GM18873 (cell line): ENCODE measurements around the gene MAGI1.
"Not testable (repeated sequence)": the region's sequence is repeated elsewhere in the genome, so short reads cannot be mapped to it uniquely, and the experiment has no call there.

Experiments used
- ATAC-seq: cut with Tn5 transposase; IDR thresholded peaks from one replicate; pipeline ENCODE4 v1.9.1; 2021; ENCODE audit warnings: mild to moderate bottlenecking, moderate library complexity, moderate number of reproducible peaks; ENCODE audit not compliant: unreplicated experiment, low FRiP score

The MAGI1 gene

DNA sequence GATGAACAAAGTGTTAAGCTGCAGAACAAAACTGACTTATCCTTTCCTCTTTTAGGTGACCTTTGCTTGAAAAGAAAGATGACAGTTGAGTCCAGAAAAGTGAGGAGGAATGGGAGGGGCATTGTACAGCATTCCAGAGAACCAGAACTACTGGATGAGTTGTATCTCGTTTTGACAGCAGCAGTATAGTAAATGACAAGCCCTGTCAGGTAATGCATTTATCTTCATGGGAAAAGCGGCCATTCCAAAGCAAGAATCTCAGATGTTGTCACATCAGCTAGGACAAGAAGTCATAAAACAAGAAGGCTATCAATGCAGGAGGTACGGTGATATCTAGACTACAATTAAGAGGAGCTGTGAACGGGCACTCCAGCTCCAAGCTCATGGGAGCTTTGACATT, 421.5 kb downstream of the MAGI1 start:
- ATAC-seq, result no peak

DNA sequence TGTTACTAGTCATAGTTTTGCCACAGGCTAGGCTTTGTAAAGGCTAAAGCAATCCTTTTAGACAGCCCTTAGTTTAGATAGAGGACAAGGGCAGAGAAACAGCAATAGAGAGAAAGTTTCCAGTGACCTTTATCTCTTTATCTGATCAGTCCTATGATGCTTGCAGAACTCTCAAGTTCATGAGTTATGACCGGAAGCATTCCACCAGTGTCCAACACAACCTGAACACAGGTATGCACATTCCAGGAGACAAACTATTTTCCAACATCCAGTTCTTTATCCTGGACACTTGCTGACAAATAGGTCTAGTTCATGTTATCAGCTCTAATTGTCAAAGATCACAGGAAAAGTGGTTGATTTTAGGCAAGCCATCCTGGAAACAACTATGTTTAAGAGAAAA, 422.2 kb downstream of the MAGI1 start:
- ATAC-seq, result no peak

DNA sequence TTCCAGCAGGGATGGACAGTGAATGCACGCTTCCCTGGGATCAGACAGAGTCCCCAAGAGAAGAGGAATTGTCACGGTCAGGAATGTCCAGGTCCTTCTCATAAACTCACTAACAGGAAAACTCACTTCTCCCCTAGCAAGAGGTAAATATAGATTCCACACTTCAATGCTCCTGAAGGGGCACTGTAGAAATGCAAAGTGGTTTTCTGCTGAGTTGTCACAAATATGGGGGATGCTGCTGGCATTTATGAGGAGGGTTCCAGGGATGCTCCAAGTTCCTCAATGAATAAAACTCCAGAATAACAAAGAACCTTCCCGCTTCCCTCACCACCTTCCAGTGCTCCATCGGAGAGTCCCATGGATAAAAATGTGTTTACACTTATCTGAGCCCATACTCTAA, 423.4 kb downstream of the MAGI1 start:
- no peak for ATAC-seq

DNA sequence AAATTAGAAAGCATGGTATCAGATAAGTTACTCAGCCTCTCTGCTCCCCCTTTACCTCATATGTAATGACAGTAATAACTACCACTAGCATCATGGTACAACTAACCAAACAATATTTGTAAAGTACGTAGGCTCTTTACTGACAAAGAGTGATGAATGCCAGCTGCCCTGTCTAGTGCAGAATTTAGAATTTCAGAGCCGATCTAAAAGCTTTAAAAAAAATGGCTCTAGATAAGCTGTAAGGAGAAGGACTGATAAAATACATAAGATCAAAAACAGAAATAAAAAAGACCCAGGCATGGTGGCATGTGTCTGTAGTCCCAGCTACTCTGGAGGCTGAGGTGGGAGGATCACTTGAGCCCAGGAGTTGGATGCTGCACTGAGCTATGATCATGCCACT, 424.1 kb downstream of the MAGI1 start:
- no peak for ATAC-seq

DNA sequence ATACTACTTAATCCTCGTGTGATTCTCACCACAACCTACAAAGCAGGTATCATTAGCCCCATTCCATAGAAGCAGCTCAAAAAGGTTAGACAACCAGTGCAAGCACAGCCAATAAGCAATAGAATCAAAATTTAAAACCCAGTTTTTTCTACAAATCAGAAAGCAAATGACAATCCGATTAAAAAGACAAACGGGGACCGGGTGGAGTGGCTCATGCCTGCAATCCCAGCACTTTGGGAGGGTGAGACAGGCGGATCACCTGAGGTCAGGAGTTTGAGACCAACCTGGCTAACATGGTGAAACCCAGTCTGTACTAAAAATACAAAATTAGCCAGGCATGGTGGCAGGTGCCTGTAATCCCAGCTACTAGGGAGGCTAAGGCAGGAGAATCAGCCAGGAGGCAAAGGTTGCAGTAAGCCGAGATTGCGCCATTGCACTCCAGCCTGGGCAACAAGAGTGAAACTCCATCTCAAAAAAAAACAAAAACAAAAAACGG, 430.7 kb downstream of the MAGI1 start:
- ATAC-seq, result not testable (repeated sequence)

DNA sequence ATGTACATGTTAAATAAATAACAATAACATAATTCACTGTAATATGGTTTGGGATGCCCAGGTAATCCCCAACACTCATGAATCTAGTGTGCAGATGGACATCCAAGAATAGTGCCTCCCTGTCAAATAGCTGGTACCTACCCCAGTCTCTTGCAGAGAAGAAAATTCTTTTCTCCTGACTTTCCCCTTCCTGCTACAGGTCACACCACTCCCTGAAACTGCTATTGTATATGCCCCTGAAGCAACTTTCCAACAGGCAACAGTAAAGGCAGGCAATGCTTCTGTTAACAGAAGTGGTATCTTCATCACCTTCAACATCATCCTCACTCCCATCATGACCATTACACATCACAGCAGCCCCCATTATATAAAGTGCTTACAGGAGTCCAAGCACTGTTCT, 431.6 kb downstream of the MAGI1 start:
- ATAC-seq, result no peak

DNA sequence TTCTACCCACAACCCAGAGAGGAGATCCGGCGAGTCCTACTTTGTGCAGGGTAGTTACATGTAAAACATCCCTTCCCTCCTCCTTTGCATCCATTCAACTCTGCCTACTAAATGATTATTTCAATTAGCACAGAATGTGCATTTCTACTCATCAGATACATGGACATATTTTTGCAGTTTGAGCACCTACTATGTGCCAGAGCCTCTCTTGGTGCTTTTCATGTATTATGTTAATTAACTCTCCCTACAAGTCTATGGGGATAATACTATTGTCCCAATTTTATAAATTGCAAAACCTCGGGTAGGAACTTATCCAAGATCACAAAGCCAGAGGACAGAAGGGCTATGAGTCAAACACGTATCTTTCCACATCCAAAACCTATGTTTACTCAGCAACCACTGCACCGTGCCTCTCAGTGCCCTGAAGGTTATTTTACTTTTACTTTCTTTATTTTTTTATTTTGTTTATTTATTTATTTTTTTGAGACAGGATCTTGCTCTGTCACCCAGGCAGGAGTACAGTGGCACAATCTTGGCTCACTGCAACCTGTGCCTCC, 432.8 kb downstream of the MAGI1 start:
- ATAC-seq, result no peak

DNA sequence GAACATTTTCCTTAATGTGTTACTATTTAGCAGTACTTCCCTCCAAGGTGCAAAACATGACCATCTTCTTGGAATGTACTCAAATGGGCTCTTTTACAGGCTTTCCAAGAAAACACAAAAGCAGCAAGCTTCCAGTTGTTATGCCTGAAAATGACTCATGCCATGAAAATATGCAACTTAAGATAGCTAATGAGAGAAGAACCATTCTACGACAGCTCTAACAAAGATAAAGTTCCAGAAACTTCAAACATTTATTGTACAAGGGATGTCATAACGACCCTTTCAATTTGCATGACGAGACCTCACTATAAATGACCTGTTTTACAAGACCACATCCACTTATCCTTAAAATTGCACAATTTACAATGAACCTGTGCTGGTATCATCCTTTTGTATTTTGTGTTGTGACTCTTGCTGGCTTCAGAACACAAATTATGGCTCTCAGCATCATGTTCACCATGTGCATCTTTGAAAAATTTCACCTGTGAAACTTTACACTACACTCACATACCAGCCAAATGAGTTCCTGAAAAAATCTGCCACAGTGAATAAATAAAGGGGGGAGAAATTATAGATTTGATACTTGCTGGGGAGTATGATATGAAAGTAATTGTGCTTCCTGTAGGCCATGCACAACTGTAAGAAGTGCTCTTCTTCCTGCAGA, 433.7 kb downstream of the MAGI1 start:
- no peak for ATAC-seq

DNA sequence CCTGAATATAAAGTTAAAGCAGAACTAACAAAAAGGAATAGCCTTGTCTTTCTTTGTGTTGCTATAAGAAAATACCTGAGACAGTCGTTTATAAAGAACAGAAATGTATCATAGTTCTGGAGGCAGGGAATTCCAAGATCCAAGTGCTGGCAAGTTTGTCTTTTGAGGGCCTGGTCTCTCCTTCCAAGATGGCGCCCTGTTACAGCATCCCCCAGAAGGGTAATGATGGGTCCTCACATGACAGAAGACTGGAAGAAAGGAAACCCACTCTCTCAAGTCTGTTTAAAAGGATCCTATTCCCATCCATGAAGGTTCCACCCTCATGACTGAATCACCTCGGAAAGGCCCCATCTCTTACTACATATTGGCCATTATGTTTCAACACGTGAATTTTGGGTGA, 435.1 kb downstream of the MAGI1 start:
- no peak for ATAC-seq

DNA sequence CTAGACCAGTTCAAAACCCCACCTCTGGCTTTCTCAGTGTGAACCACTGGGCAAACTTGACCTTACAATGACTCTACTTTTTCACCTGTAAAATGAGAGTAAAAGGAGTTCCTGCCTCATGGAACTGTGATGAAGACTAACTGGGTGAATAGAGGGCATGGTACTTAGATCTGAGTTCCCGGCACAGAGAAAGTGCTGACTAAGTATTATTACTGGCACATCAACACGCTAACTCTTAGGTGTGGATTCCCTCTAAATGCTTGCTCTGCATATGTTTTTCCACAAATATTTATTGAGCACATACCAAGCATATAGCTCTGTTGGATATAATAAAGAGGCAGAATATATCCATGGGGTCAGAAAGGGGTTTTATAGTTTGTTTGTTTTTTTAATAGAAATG, 437.8 kb downstream of the MAGI1 start:
- ATAC-seq, result no peak

DNA sequence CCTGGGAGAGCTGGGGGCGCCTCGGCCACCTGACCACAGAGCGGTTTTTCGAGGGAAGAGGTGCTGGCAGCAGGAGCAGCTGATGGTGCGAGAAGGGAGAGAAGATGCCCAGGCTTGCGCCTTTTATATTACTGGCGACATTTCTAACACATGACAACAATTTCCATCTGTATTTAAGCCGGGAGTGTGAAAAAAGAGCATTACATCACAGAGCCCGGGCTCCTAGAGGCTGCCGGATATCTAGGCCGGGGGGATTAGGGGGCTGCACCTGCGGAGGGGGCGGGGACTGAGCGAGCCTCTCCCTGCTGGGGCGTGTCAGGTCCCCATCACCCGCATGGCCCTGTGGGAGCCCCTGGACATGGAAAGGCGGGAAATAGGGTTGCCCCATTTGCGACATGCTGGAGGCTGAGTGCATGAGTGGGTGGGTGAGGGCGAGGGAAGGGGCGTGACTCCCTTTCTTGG, 440.7 kb downstream of the MAGI1 start:
- ATAC-seq, result no peak

DNA sequence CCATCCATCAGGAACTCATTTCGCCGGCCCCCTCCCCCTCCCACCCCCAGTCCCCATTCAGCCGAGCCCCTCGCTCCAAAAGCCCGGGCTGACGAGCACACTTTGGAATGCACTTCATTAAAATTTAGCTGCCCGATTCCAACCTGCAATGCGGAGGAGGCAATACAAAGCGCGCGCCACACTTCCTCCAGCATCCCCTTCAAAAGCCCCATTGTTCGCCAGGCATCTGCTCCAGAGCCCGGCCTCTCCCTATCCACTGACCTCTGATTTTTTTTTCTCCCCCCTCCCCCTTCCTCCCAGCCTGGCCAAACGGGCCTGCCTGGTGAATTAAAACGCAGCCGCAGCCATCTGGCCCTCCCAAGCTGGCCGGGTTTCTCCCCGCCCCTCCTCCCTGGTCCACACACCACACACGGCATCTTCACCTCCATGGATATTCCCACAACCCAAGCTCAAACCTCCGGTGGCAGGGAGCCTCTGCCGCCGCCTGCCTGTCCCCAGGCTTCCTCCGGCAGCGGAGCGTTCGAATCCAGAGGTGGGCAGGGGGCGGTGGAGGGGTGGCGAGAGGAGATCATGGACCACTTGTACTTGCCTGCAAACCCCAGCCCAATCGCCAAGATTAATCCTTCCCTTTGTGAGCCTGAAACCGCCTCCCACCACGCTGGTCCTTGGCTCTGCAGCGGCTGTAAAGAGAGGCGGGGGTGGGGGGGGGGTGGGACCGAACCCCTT, 441.3 kb downstream of the MAGI1 start:
- no peak for ATAC-seq

DNA sequence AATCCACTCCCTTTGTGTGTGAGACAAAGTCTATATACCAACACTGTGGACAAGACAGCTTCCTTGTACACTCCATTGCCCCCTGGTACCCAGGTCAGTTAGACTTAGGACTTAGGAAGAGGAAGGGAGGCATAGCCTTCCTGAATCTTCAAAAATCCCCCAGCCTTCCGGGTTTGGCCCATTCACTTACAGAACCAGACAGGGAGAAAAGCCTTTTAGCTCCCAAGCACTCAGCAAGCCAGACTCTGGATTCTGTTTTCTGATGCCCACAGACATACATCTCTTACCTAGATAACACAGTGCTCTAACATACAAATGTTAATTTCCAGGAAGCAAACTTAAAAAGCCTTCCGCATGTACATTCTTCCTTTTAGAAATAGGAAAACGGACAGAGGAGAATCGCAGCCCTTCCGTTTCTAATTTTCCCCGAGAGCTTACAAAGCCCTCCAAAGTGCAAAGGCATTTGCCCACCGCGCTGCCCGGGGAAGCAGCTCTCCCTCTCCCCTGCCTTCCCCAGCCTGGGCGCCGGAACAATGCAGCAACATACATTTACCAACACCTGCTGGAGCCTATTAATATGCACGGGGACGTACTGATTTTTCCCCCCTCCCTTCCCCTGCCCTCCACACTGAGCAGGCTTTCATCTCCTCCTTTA, 442.0 kb downstream of the MAGI1 start:
- ATAC-seq, result no peak

DNA sequence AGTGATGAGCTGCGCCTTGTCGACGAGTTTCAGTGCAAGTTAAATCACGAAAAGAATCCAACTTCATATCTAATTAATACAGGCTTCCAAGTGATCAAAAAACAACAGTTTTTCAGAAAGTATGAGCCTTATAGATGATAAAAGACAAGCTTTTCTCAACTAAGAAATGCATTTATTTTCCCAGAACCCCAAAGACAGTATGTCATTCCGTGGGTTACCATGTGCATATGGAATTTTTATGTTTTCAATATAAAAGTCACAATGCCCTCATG, 442.8 kb downstream of the MAGI1 start:
- no peak for ATAC-seq

DNA sequence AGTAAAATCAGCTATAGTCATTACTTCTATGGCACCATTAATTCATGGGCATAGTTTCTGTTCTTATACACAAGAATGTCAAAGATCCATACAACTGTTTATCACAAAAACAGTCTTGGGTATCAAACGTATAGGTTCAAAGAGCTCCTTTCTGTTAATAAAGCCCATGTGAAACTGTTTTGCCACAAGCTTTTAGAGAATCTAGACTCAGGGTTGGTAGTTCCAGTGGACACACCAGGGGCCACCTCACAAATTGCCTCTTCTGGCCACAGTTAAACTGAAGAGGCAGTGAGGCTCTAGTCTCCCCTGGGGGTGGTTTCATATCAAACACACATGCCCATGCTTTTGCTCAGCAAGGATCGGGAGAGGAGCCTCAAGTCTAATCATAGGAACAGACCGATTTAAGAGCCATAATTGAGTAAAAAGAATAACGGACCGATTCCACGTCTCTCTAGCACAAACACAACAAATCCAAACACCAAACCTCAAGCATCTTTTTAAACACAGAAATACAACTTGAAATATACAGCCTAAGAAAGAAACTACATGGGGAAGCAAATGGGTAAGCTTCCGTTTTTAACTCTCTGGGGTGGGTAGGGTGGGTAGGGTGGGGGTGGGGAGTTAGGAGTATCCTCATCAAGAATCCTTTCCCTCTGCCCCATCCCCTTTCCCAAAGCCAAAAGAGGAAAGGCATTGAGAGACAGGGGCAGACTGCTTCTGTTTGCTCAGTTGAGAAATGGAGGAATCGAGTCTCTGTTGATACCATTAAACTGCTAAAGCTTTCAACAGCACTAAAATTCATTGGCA, 443.3 kb downstream of the MAGI1 start:
- no peak for ATAC-seq

DNA sequence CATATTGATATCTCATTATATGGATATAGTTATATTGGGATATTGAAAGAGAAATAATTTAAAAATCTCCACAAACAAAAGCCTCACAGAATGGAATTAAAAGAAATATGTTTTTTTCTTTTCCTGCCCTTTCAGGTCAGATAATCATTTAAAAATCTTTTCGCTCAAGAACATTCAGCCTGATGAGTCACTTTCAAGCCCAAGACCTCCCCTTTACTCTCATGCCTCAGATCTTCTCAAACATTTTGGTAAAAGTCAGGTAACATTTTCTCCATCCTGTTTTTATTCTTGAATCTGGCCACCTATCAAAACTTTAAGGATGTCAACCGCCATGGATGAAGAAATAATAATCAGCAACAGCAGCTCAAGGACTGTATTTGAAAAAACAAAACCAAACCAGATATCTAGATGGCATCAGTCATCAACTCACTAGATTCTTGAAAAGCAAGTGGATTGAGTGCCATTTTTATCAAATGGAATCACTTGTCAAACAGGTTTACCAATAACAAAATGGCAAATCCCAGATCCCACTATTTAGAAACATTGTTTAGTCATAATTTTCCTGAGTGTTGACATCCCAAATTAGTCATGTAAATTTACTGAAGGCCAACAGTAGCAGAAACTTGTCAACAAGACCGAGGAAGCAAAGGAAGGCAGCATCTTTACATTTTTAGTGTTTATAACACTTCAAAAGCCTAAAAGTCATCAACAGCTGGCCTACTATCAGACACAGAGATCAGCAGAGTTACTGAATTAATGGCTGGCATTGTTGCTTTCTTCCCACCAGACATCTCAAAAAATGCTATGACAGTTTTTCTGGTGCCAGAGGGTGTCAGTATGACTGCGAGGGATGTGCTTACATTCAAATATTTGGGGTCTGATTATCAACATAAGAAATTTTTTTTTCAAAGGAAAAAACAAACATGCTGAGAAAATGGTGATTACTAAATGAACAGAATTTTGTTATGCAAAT, 444.7 kb downstream of the MAGI1 start:
- no peak for ATAC-seq

DNA sequence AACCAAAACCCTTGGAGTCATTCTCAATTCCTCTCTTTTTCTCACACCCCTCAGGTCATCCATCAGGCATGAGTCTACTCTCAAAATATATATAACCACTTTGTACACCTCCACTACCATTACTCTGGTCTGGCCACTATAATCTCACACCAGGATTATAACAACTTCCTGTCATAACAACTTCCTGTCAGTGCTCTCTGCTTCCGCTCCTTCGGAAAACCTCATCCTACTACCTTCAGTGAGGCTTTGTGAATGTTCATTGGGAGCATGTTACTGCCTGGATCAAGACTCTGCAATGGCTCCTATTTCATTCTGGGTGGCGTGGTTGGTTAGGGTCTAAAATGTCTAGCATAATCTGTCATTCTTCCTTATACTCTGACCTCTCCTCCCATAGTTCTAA, 447.4 kb downstream of the MAGI1 start:
- no peak for ATAC-seq

DNA sequence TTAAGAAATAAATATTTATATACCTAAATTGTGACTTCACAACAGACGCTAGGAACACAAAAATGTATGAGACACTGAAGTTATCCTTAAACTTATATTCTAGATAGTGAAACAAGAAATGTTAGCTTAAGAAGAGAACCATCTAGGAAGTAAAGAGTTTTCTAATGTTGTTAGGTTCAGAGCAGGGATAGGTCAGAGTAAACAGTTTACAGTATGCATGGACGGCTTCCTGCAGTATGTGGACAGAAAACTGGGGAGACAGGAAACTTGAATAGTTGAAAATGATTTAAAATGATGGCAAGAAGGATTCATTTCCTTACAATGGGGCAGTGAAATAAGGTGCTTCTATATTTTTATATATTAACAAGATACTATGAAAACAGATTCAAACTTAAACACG, 449.8 kb downstream of the MAGI1 start:
- ATAC-seq, result no peak

DNA sequence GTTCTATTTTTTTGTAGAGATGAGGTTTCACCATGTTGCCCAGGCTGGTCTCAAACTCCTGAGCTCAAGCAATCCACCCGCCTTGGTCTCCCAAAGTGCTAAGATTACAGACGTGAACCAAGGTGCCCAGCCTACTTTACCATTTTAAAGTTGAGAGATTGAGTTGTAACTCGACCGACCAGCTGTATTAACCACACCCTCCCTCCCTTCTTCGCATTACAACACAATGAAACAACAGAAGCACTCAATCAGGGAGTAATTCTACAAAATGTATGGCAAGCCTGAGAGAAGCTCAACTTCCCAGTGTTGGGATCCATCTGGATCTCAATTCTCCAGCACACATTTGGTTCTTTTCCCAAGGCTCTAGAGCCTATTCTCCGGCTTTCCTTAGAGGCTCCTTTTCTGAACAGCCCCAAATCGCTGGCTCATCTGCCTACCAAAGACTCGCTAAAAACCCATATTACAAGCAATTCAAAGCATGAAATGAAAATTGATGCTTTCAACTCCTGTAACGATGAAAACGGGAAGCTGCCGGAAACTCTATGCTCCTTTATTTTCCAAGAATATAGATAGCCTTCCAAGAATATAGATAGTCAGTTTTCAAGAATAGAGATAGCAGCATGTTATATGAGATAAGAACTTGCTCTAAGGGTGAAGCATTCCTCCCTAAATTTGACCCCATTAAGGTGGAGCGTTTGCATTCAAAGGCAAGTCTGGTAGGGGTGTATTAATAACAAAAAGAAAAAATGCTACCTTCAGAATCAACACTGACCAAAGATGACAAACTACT, 450.9 kb downstream of the MAGI1 start:
- ATAC-seq, result no peak
